GM21825 (cell line): ENCODE results near the gene CYSRT1.

Experiments used
- ATAC-seq: cut with Tn5 transposase; IDR thresholded peaks from one replicate; pipeline ENCODE4 v1.9.1; 2021; ENCODE audit warnings: mild to moderate bottlenecking, moderate library complexity; ENCODE audit not compliant: unreplicated experiment

CYSRT1 gene

DNA sequence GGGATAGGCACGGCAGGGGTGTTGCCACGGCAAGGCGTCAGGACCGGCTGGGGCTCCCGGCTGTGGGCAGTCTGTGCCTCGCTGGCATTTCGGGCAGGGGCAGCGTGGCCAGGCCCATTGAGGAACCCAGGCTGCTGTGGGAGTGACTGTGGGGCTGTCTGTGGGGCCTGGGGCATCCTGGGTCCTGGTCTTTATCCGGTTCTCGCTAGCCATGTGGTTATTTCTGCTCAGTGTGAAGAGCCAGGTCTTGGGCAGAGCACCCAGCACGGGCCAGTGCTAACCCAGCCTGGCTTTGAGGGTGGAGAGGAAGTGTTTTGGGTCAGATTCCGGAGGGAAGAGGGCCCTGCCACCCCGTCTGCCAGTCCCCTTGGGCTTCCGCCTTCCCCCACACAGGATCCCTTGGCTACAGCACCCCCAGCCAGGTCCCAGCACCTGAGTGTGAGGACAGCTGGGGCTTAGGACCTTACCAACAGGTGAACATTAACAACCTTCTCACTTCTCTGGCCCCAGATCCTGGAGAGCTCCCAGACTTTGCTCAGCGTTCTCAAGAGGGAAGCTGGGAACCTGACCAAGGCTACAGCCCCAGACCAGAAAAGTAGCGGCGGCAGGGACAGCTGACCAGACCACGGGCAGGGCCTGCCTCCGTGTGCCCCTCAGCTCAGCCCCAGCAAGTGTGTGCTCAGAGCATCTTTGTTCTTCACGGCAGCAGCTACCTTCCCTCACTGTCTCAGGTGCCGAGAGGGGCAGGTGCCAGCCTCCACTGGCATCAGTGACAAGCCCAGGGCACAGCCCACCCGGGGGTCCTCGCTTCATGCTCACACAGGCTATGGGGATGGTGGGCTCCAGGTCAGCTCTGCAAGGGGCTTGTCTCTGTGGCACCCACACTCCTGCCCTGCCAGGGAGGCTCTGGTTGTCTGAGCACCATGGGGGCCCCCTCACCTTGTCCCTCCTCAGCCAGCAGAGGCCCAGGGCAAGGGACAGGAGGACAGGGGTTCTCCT, 35.4 kb upstream of the CYSRT1 start:
- ATAC-seq: no peak

DNA sequence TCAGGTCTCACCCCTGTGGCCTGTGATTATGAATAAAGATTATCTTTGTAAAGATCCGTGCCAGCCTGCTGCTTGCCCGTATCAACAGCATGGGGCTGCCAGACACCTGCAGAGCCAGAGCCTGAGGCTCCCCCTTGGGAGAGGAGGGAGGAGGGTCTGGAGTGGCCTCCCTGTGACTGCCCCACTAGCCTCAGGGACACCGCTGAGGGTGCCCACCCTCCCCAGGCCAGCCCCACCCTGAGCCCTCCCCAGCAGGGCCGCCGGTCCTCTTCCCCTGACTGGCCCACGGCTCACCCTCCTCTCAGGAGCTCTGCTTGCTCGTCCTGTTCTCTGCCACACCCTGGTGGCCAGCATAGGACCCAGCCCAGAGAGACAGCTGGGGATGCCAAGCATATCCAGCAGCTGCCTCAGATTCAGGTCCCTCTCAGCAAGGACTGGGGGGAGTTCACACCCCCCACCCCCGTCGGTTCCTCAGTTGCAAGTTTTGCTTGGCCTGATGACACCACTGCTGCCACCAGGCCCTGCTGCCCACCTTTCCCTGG, 34.6 kb upstream of the CYSRT1 start:
- ATAC-seq: no peak

DNA sequence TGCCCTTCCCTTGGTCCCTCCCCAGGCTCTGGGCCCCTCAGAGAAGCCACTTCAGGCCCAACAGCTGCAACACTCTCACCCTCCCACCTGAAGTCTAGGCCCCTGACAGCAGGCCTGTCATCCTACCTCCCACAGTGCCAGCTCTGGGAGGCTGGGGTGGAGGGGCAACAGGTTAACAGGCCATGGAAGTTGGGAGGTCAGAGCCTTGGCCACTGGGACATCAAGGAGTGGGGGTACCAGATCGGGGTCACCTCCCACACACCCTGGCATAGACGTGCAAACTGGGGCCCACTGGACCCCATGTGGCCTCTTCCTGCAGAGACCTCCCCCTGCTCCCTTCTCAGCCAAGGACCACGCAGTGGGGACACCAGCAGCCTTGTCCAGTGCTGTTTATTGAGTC, 33.7 kb upstream of the CYSRT1 start:
- ATAC-seq: no peak

DNA sequence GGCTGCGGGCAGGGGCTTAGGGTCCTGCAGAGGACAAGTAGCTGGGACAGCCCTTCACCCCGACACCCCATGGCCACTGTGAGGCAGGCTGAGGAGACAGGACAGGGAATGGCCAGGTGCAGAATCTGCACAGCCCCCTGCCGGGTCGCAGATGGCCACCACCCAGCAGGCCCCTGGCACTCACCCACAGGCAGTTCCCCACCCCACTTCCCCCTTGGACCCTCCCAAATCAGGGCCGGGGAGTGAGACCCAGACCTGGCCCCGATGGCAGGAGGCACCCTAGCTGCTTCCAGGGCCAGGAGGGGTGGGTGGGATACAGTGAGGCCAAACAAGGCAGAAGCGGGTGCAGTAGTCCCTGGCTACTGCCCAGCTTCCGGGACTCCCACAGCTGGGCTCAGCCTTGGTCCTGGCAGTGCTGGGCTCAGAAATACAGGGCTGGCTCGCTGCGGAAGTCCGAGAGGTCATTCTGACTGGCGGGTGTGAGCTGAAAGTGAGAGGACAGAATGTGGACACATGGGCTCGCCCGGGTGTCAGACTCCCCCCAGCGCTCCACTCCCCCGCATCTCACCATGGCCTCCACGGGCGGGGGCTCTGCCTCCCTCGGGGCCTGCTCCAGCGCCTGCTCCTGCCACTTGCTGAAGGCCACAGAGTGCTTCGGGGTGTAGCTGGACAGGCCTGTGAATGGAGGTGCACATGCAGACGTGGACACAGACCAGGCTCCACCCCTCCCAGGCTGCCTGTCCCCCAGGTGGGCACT, 33.1 kb upstream of the CYSRT1 start:
- no peak for ATAC-seq

DNA sequence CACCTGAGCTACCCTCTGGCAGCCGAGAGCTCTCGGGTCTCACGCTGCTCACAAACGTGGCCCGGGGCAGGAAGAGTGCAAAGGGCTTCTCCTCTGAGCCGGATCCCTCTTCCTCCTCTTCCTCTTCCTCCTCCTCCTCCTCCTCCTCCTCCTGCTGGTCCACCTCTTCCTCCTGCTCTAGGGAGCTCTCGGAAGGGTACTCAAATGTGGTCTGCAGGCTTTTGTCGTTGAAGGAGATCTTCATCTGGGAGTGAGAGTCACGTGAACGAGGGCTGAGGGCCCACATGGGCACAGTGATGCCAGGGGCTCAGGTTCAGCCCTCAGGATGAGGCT, 32.6 kb upstream of the CYSRT1 start:
- no peak for ATAC-seq

DNA sequence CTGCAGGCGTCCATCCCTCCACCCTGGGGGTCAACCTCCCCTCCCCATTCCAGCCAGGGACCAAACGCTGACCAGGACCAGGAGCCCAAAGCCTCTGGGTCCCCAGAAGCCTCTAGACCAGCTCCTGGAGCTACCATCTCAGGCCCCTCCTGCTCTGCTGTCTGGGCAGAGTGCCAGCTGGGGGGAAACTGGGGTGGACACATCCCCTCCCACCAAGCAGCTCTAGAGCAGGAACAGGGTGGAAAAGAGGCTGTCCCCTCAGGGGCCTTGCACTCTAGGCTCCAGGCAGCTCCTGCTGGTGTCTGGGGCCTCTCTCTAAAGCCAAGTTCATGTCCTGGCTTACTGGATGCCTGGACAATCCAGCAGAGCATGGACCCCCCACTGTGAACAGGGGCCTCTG, 32.1 kb upstream of the CYSRT1 start:
- no peak for ATAC-seq

DNA sequence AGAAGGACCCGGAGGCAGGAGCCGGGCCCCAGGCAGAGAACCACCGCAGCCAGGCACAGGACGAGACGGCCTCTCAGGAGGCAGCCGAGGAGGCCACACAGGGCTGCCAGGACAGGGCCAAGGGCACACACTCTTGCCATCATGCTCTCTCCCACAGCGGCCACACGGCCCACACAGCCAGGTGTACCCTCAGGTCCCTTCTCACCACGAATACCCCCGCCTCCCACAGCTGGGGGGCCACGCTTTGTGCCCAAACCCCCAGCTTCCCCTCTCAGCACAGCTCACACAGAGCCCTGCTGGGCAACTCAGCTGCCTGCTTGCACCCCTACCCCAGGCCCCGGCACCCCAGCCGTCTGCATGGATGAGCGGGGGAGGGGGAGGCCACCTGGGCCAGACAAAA, 31.2 kb upstream of the CYSRT1 start:
- ATAC-seq: no peak

DNA sequence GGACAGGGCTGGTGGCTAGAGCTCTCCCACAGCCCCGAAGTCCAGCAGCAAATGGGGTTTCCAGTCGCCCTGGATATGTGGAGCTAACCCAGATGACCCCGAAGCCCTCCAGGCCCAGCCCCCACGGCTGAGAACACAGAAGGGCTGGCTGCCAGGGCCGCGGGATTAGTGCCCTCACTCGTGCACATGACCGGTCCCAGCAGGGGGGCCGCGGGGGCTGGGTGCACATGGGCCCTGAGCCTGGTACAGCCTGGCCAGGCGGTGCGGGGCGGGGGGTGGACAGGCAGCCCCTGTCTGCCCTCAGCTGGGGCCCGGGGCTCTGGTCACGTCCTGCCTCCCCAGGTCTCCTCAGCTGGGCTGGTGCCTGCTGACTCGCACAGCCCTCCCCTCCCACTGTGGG, 30.6 kb upstream of the CYSRT1 start:
- ATAC-seq: no peak

DNA sequence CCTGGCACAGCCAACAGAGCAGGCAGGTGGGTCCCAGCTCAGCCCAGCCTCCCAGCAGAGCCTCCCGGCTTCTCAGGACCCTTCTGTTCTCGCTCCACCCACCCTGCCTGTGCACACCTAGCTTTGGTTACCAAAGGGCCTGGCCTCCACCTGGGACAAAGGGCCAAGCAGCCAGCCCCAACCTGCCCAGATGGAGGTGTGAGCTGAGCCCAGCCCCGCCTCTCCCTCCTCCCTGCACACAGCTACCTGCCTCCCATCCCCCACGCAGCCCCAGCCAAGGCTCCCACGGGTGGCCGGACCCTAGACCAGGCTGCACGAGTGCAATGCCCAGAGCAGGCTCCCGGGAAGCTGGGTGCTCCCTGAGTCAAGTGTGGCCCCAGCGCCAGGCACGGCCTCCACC, 30.1 kb upstream of the CYSRT1 start:
- no peak for ATAC-seq

DNA sequence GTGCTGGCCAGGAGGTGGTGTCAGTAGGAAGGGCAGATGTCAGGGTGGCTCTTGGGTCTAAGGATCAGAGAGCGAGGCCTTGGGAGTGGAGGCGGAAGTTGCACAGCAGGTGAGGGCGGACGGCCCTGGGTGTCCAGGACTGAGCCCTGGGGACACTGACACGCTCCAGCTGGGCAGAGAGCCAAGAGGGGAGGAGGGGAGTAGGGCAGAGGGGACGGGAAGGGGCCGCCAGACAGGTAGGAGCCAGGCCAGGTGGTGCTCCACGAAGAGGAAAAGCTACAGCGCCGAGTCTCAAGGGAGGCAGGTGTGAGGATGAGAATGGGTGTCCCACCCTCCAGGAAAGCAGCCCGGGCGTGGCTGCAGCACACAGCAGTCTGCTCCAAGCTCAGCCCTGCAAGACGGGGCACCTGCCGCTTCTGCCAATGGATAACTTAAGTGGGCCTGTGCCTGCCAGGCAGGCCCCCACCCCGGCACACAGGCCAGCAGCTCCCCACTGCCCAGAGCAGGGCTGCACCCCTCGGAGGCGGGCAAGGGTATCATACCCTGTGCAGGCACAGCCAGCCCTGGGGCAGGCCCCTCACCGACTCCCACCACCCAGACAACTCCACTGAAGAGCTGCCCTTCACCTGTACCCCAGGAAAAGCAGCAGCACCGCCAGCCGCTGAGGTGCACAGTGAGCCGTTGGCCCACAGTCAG, 29.3 kb upstream of the CYSRT1 start:
- no peak for ATAC-seq

DNA sequence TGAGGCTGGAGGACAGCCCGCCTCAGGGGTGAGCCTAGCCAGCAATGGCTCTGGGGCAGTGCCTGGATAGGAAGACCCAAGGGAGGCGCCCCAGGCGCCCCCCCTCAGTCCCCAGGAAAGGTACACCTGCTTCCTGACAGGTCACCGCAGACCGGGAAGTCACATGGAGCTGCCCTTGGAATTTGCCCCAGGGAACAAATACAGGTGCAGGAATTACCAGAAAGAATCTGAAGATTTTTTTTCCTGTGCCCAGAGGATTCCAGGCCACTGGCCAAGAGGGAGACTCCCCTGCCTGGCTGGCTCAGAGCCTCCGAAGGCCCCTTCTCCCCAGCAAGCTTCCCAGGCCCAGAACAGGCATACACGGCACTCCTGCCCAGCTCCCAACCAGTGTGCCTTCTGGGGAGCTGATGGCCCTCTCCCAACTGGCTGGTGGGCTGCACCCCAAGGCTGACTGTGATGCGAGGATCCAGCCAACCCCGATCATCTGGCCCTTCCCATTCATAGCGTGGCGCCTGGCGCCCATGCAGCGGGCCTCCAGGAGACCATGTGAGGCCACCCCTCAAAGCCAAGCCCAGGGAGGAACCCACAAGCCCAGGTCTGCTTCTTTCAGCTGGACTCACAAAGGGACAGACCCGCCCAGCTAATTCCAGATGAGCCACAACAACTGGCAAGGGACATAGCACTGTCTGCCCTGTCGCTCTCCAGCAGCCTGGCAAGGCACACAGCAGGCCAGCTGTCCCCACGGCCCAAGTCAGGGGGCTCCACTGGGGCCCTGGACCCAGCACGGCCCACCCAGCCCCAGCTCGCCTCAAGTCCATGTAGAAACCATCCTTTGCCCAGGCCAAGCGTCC, 26.7 kb upstream of the CYSRT1 start:
- no peak for ATAC-seq

DNA sequence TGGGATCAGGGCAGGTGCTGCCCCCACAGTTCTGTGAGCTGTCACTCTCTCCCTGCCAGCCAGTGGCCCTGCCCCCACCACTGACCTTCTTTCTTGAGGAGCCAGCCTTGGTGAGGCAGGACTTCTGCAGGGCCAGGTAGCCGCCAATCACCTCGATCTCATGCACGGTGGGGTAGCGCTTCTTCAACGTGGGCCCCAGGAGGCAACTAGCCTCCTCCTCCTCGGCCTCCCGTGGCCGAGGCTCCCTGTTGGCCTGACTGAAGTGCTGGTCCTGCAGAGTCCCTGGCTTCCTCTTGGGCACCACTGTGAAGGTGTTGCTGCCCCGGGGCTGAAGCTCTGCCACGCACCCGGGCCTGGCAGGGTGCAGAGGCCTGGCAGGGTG, 26.1 kb upstream of the CYSRT1 start:
- ATAC-seq: no peak

DNA sequence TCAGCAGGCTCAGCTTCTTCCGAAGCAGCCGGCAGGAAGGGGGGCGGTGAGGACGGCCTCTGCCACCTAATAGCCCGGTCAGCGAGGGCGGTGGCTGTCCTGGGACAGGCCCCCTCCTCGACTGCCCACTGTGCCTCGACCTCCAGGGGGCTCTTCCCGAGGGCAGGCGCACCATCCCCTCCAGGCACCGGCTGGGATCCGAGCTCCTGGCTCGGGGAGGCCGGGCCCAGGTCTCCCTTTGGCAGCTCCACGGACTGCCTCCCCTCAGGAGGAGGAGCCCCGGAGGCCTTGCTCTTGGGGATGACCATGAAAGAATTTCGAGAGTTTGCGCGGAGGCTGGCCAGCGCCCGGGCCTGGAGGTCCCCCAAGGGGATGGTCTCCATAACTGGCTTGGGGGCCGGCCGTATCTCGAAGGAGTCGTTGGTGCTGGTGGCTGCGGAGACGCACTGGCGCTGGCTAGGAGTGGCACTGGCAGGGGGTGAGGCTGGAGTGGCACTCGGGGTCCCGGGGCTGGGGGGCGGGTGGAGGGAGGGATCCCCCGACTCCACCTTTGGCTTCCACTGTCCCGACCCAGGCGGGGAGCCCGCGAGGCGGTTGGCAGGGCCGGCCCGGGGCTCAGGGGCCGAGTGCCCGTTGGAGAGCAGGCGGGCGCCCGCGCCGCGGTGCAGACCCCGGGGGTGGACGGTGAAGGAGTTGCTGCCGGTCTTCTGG, 25.4 kb upstream of the CYSRT1 start:
- ATAC-seq: no peak

DNA sequence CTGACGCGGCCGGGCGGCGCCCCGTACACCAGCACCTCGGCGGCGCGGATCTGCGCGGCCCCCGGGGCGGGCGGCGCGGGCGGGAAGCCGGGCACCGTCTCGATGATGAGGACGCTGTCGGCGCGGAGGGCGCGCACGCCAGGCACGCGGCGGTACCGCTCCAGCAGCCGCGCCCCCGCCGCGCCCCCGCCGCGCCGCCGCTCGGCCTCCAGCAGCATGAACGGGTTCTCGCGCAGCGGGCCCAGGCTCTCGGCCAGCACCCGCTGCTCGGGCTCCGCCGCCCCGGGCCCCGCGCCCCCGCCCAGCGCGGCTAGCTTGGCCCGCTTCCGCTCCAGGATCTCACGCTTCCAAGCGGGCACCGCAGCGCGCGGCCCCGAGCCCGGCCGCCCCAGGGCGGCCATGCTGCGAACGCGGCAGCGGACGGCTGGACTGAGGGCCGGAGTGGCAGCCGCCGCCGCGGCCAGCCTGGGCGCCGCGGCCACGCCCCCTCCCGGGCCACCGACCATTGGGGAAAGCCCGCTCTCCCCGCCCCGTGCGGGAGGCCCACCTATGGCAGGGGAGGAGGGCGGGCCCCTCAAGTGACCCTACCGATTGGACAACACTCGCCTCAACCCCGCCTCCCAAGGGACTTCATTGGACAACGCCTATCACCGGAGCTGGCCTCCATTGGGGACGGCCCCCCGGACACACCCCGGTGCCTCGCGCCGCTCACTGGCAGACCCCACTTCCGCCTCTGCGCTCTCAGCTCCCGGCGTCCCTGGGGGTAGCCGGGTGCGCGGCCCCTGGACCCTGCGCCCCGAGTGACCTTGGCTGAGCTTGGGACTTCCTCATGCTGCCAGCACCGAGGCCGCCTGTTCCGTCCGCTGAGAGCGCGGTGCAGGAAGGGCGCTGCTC, 24.4 kb upstream of the CYSRT1 start, which contains the start of gene TPRN:
TPRN (minus strand) TSS at position 431 of the 894 bp plus-strand sequence; CDS start at position 401, 30 bp downstream.
- peak; percentile 81 for ATAC-seq

DNA sequence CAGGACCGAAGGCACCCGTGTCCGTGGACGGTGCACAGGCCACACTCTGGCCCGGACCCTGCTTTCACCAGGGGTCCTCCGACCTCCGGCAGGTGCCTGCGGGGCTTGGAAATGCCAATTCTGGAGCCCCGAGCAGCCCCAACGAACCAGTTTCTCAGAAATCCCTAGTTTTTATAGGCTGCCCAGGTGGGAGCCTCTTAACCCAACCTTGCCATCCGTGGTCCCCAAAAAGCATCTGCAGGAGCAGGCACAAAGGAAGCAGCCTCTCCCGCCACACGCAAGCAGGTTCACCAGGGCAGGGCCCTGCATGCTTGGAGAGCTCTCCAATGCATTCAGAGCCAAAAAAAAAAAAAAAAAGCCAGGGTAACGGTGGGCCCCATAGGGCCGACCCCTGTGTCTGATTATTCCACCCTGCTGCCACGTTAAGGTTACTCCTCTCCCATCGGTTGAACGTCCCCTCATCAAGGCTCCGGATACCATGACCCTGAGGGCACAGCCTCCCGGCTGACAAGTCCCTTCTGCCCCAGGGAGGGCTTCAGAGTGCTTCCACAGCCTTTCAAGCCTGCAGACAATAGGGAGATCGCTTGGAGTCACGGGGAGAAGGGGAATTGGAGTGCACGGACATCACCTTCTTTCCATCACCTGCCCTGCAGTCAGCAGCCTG, 23.6 kb upstream of the CYSRT1 start:
- no peak for ATAC-seq

DNA sequence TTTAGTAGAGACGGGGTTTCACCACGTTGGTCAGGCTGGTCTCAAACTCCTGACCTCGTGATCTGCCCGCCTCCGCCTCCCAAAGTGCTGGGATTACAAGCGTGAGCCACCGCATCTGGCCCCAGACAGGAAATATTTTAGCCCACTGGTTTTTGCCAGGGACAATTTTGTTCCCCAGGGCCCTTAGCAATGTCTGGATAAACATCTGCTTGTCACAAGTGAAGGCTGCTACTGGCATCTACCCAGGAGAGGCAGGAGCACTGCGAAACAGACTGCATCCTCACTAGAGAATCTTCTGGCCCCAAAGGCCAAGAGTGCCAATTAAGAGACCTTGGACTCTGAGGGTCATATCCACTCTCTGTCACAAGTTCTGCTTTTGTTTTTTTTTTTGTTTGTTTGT, 22.0 kb upstream of the CYSRT1 start:
- no peak for ATAC-seq

DNA sequence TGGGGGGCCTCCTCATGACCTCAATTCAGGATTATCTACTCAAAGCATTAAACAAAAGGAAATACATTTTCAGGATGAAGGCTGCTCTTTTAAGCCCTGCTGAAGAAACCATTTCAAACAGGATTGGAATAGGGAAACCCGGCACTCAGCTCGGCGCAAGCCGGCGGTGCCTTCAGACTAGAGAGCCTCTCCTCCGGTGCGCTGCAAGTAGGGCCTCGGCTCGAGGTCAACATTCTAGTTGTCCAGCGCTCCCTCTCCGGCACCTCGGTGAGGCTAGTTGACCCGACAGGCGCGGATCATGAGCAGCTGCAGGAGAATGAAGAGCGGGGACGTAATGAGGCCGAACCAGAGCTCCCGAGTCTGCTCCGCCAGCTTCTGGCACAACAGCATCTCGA, 20.2 kb upstream of the CYSRT1 start:
- no peak for ATAC-seq
